ENCODE measurements around the gene PYROXD2. TPM values are rescaled to one million over a fixed set of nuclear protein-coding genes. Genes with fewer than 3 reads are reported as not detected.

The PYROXD2 gene
- polyA plus RNA-seq, 1 donor from 2014 or later, result 0.11 TPM

GRCh38 chr10:98349508-98349922 is 65.5 kb downstream of the PYROXD2 start:
- TF ChIP-seq TAF1 (IDR thresholded peaks at IDR 0.05; ENCODE audit: low read depth) (no peak), REST (IDR thresholded peaks at IDR 0.05; ENCODE audit: borderline replicate concordance) (no peak), MXI1 (conservative IDR thresholded peaks at IDR 0.05; ENCODE audit: poor library complexity, severe bottlenecking) (no peak), POLR2AphosphoS5 (IDR thresholded peaks at IDR 0.05) (no peak), RAD21 (conservative IDR thresholded peaks at IDR 0.05) (no peak), SMC3 (conservative IDR thresholded peaks at IDR 0.05; ENCODE audit: poor library complexity) (no peak), CTCF (IDR thresholded peaks at IDR 0.05; ENCODE audit: poor library complexity, severe bottlenecking) (no peak), EZH2 (IDR thresholded peaks at IDR 0.05; ENCODE audit: borderline replicate concordance, insufficient read depth, low read length, poor library complexity, severe bottlenecking) (no peak), EP300 (conservative IDR thresholded peaks at IDR 0.05; ENCODE audit: poor library complexity, severe bottlenecking) (no peak)
- H2AFZ ChIP-seq (ENCODE audit: low read depth, low read length), result no peak overlapping the region
- no peaks in the 10 kb centered on the region for H3K27me3 ChIP-seq (ENCODE audit: insufficient read depth, low read depth, low read length)
- H3K79me2 ChIP-seq (replicated peaks; ENCODE audit: insufficient read depth, low read length), result no peaks in the 10 kb centered on the region
- no peak overlapping the region for H3K9ac ChIP-seq (ENCODE audit: low read length)
- no peak overlapping the region for H3K27ac ChIP-seq (ENCODE audit: low read length)
- H3K9me3 ChIP-seq (ENCODE audit: low read length), result no peaks in the 10 kb centered on the region
- no peaks in the 10 kb centered on the region for H3K9me2 ChIP-seq (ENCODE audit: insufficient read depth, low read length)
- H3F3A ChIP-seq (ENCODE audit: insufficient read depth, low read length, poor library complexity, severe bottlenecking), result no peaks in the 10 kb centered on the region
- H3K4me3 ChIP-seq (ENCODE audit: low read length), result no peak overlapping the region
- H3K36me3 ChIP-seq (ENCODE audit: insufficient read depth, low read length), result no peaks in the 10 kb centered on the region
- no peaks in the 10 kb centered on the region for H4K20me1 ChIP-seq (ENCODE audit: insufficient read depth)
- H3K4me2 ChIP-seq (ENCODE audit: low read length), result no peak overlapping the region

GRCh38 chr10:98346847-98347246 is 68.1 kb downstream of the PYROXD2 start:
- no peaks in the 10 kb centered on the region for H4K20me1 ChIP-seq (ENCODE audit: insufficient read depth)

More at GRCh38 chr10:98346847-98347246, 68.1 kb downstream of the PYROXD2 start:
- no peak overlapping the region for H3K9ac ChIP-seq (ENCODE audit: low read length)
- H3F3A ChIP-seq (ENCODE audit: insufficient read depth, low read length, poor library complexity, severe bottlenecking), result no peaks in the 10 kb centered on the region
- no peaks in the 10 kb centered on the region for H3K9me3 ChIP-seq (ENCODE audit: low read length)
- H3K79me2 ChIP-seq (replicated peaks; ENCODE audit: insufficient read depth, low read length), result no peaks in the 10 kb centered on the region
- no peak overlapping the region for H2AFZ ChIP-seq (ENCODE audit: low read depth, low read length)
- no peaks in the 10 kb centered on the region for H3K9me2 ChIP-seq (ENCODE audit: insufficient read depth, low read length)
- no peaks in the 10 kb centered on the region for H3K27me3 ChIP-seq (ENCODE audit: insufficient read depth, low read depth, low read length)
- no peak overlapping the region for H3K27ac ChIP-seq (ENCODE audit: low read length)
- H3K36me3 ChIP-seq (ENCODE audit: insufficient read depth, low read length), result no peaks in the 10 kb centered on the region
- TF ChIP-seq SMC3 (conservative IDR thresholded peaks at IDR 0.05; ENCODE audit: poor library complexity) (no peak), CTCF (IDR thresholded peaks at IDR 0.05; ENCODE audit: poor library complexity, severe bottlenecking) (no peak), TAF1 (IDR thresholded peaks at IDR 0.05; ENCODE audit: low read depth) (no peak), EP300 (conservative IDR thresholded peaks at IDR 0.05; ENCODE audit: poor library complexity, severe bottlenecking) (no peak), REST (IDR thresholded peaks at IDR 0.05; ENCODE audit: borderline replicate concordance) (no peak), EZH2 (IDR thresholded peaks at IDR 0.05; ENCODE audit: borderline replicate concordance, insufficient read depth, low read length, poor library complexity, severe bottlenecking) (no peak), MXI1 (conservative IDR thresholded peaks at IDR 0.05; ENCODE audit: poor library complexity, severe bottlenecking) (no peak), RAD21 (conservative IDR thresholded peaks at IDR 0.05) (no peak), POLR2AphosphoS5 (IDR thresholded peaks at IDR 0.05) (no peak)
- H3K4me3 ChIP-seq (ENCODE audit: low read length), result no peak overlapping the region
- no peak overlapping the region for H3K4me2 ChIP-seq (ENCODE audit: low read length)

Data from neural cell (in vitro differentiated cells).